GM08714 (cell line): ENCODE data around the gene ZNF169.
"Not testable (repeated sequence)": the region's sequence is repeated elsewhere in the genome, so short reads cannot be mapped to it uniquely, and the experiment has no call there.

Experiments
- H3K4me3 ChIP-seq: fragments of 200-500 bp; sonication (Bioruptor generic); 2 replicates; pipeline ENCODE4 v1.5.1; 2014; ENCODE audit warnings: mild to moderate bottlenecking, low read length, inconsistent platforms

ZNF169 gene

DNA sequence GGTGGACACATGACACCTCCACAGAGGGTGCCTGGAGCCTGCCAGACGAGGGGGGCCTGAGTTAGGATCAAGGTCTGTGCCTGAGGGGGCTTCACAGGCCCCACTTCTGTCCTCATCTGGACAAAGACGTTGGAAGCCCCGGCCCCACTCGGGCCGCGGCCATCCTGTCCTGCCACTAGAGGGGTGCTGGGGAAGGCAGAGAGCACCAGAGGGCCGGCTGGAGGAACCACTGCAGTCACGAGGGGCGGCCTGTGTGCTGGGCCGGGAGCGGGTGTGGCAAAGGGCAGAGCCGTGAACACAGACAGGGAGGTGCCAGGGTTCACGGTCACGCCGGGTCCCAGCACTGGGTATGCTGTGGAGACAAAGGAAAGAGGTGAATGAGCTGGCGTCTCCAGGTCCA is 66.5 kb downstream of the ZNF169 start:
- H3K4me3 ChIP-seq: not testable (repeated sequence)

DNA sequence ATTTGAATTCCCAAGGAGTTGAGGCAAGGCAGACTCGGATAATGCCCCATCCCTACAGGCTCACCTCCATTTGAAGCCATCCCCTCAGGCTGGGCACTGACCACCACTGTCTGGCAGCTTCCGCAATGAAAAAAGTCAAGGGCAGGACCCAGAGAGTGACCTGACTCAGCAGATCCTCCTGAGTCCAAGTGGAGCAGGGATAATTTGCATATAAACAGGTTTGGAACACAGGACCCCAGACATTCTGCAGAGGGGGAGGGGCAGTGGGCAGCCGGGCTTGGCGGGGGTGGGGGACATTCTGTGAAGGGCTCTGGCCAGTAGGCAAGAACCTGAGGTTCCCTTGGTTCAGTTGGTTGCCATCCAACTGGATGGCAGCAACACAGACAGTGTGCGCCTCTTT is 69.4 kb downstream of the ZNF169 start, which contains the start of gene NUTM2F:
Gene NUTM2F (minus strand): TSS at position 101 of the 400 bp plus-strand sequence. CDS start 21 bp downstream, at position 80.
- H3K4me3 ChIP-seq: not testable (repeated sequence)

DNA sequence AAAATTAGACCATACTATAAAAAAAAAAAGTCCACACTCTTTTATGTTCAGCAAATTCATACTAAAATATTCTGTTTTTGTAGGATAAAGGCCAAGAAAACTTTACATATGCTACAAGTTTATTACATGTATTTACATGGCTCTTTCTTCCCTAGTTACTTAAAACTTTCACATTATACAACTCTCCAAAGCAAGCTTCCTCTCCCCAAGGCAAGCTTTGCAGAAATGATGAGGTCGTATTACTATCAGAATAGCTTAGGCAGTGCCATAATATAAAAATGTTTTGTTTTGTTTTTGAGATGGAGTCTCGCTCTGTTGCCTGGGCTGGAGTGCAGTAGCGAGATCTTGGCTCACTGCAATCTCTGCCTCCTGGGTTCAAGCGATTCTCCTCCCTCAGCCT is 77.3 kb downstream of the ZNF169 start:
- H3K4me3 ChIP-seq: not testable (repeated sequence)

DNA sequence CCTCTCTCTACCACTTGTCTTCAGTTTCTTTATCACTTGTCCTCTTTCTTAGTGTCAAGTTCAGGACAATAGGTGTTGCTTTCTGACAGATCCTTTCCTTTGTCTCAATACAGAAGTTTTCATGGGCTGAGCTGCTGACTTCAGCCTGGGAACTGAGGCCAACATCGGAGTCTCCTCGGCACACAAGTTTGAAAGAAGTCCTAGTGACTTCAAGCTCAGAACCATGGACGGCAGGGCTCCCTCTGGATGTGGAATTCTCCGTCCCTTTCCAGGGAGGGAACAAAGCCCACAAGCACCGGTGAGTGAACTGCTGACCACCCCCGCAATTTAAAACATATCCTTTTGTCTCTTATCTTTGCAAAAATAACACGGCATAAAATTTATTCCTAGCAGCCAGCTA is 79.6 kb downstream of the ZNF169 start:
- H3K4me3 ChIP-seq: not testable (repeated sequence)

DNA sequence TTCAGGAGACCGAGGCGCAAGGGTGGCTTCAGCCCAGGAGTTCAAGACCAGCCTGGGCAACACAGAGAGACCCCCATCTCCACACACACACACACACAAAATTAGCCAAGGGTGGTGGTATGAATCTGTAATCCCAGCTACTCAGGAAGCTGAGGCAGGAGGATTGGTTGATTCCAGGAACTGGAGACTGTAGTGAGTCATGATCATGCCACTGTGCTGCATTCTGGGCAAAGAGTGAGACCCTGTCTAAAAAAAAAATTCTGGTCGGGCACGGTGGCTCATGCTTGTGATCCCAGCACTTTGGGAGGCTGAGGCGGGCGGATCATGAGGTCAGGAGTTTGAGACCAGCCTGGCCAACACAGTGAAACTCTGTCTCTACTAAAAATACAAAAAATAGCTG is 80.6 kb downstream of the ZNF169 start:
- not testable (repeated sequence) for H3K4me3 ChIP-seq

DNA sequence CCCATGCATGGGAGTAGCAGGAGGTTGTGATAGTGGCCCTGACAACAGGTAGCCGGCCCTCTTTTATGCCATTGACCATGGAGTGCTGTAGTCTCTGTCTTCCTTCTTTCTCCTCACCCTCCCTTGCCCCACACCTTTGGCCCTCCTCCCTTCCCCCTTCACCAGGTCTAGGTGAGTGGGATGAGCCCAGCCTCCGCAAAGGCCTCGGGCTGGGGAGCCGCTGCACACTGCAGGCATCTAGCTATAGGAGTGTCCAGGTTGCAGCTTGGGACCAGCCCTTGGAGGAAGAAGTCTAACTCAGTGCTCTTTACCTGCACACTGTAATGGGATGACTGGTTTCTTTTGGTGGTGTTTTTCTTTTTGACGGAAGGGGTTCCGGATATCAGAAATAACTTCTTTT is 81.7 kb downstream of the ZNF169 start:
- not testable (repeated sequence) for H3K4me3 ChIP-seq

DNA sequence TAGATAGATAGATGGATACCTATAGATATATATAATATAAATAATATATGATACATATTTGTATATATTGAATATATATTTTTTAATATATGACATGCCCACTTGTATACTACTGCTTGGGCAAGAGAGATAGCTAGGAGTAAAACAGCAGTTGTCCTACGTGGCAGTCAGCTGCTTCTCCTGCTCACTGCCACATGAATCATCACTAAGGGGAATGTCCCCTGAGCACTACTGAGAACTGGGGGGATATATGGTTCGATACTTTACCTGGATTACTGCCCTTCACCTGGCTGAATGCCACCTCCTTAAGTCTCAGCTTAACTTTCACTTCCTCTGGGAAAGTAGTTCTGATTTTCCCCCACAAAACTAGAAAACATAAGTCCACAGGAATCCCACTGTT is 82.6 kb downstream of the ZNF169 start:
- not testable (repeated sequence) for H3K4me3 ChIP-seq

DNA sequence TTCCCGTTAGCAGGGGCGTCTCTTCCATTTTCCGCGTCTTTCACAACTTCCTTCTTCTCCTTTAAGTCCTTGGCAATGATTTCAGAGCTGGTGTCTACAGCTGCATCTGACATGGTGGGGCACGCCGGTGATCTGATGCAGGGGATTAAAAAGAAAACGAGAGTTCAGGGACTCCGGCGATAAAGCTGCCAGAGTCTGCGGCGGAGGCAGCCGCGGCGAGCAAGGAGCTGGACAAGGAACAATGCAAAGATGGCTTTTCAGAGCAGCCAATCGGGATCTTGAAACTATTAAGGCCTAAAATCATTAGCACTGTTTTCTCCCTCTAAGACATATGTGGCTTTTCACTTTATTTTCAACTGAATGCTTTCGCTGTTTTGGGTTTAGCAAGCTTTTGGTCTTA is 88.4 kb downstream of the ZNF169 start:
- H3K4me3 ChIP-seq: not testable (repeated sequence)

DNA sequence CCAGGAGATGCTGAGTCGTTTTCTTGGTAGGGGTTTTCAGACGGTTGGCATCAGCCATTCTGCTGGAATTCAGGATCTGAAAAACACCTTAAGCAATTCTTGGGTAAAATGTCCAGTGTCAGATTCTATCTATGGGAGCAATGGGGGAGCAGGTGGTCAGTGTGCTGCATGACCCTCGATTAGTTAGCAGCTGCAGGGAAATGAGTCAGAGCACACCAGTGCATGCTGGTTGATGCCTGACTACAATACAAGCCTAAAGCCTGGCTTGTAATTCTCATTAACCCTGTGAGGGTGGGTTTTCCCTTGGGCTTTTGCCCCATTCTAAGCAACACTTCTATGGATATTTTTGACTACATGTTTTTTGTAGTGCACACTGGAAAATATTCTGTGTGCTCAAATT is 89.7 kb downstream of the ZNF169 start:
- H3K4me3 ChIP-seq: not testable (repeated sequence)
